Panc1 (cell line): ENCODE measurements around the gene DNASE1L3. TPM values are rescaled to one million over a fixed set of nuclear protein-coding genes. Genes with fewer than 3 reads are reported as not detected.

Experiments used
- ATAC-seq: fragments of 200-7000 bp; cut with Tn5 transposase; 2 replicates; pipeline ENCODE4 v1.9.1; 2020; ENCODE audit warnings: mild to moderate bottlenecking, moderate library complexity
- BruUV-seq: library from RNA; stranded (reverse); fragments of 400-500 nt; replicated peaks from 2 replicates; lab custom pipeline; 2021; lab: Mats Ljungman, UMichigan
- CTCF ChIA-PET: fragments of 300-600 bp; sonication (Branson Sonifier 250); formaldehyde crosslinking; loops from one replicate; lab custom pipeline; 2022; ENCODE audit warnings: antibody characterized with exemption; lab: Charles Lee
- POLR2A ChIA-PET: fragments of 300-600 bp; sonication (Branson Sonifier 250); formaldehyde crosslinking; loops from one replicate; lab custom pipeline; 2022; ENCODE audit warnings: antibody characterized with exemption; lab: Charles Lee
- DNase-seq: peaks from one replicate; pipeline ENCODE4 v3.0.0-alpha.2; 2010; ENCODE audit warnings: low read depth, low spot score
- H3K27ac ChIP-seq: 2 replicates; pipeline ENCODE4 v1.5.1; 2011; ENCODE audit warnings: mild to moderate bottlenecking, low read length, inconsistent platforms
- H3K27me3 ChIP-seq: fragments of 200-500 bp; sonication (Bioruptor generic); 2 replicates; pipeline ENCODE4 v1.6.0; 2014; ENCODE audit warnings: low read length, inconsistent platforms; ENCODE audit not compliant: control insufficient read depth, insufficient read depth
- H3K36me3 ChIP-seq: fragments of 200-500 bp; sonication (Bioruptor generic); 2 replicates; pipeline ENCODE4 v1.5.1; 2014; ENCODE audit warnings: inconsistent platforms, mild to moderate bottlenecking, low read length, moderate library complexity; ENCODE audit not compliant: control insufficient read depth, insufficient read depth
- H3K4me1 ChIP-seq: 2 replicates; pipeline ENCODE4 v1.5.1; 2011; ENCODE audit warnings: inconsistent platforms, mild to moderate bottlenecking, low read length, moderate library complexity; ENCODE audit not compliant: control insufficient read depth, insufficient read depth
- H3K4me3 ChIP-seq, 2 experiments: 2 replicates each; pipeline ENCODE4 v1.5.1; 2011 to 2012; ENCODE audit warnings: low read depth in 2 of 2, low read length in 2 of 2, mild to moderate bottlenecking in 2 of 2, inconsistent platforms in 1 of 2, moderate library complexity in 1 of 2
- H3K9me3 ChIP-seq: fragments of 200-500 bp; sonication (Bioruptor generic); 2 replicates; pipeline ENCODE4 v1.5.1; 2014; ENCODE audit warnings: low read depth, mild to moderate bottlenecking, inconsistent platforms, low read length, moderate library complexity; ENCODE audit not compliant: control insufficient read depth, insufficient read depth
- POLR2AphosphoS5 ChIP-seq: IDR thresholded peaks from 2 replicates; pipeline ENCODE4 v1.6.1; 2012; ENCODE audit warnings: mild to moderate bottlenecking, low read depth, low read length, moderate library complexity
- REST ChIP-seq, 2 experiments: IDR thresholded peaks; 2 replicates each; pipeline ENCODE4 v1.6.1; 2011 to 2012; ENCODE audit warnings: low read depth in 2 of 2, control low read depth in 1 of 2, low read length in 1 of 2, mild to moderate bottlenecking in 1 of 2, moderate library complexity in 1 of 2; ENCODE audit not compliant: insufficient read depth in 1 of 2
- SIN3A ChIP-seq: IDR thresholded peaks from 2 replicates; pipeline ENCODE4 v1.6.1; 2012; ENCODE audit warnings: low read depth, mild to moderate bottlenecking, low read length, moderate library complexity, borderline replicate concordance; ENCODE audit not compliant: insufficient read depth
- TCF7L2 ChIP-seq: IDR thresholded peaks from 2 replicates; pipeline ENCODE4 v1.6.1; 2011; ENCODE audit warnings: mild to moderate bottlenecking, low read depth, low read length, inconsistent platforms
- in situ Hi-C: cut with HindIII; loops from 2 replicates; pipeline ENCODE4 v1.10.0; 2016; ENCODE audit warnings: low sequenced_read_pairs, low pct_unique_long_range_greater_than_20kb
- intact Hi-C: fragments of 100-400 bp; cut with micrococcal nuclease; formaldehyde crosslinking; loops from one replicate; pipeline ENCODE4 v1.10.0; 2022; ENCODE audit not compliant: unreplicated experiment
- total RNA-seq: library from RNA; stranded (reverse); gene quantifications from one replicate; pipeline ENCODE4 v1.2.1, GENCODE V29; 2021; ENCODE audit not compliant: unreplicated experiment
- TF ChIP-seq, protein P1 (sequence below): fragments of 450-650 bp; IDR thresholded peaks from 2 replicates; pipeline ENCODE4 v1.5.1; 2017; ENCODE audit warnings: mild to moderate bottlenecking

The DNASE1L3 gene
- total RNA-seq, 1 experiment from 2014 or later: not detected

DNA sequence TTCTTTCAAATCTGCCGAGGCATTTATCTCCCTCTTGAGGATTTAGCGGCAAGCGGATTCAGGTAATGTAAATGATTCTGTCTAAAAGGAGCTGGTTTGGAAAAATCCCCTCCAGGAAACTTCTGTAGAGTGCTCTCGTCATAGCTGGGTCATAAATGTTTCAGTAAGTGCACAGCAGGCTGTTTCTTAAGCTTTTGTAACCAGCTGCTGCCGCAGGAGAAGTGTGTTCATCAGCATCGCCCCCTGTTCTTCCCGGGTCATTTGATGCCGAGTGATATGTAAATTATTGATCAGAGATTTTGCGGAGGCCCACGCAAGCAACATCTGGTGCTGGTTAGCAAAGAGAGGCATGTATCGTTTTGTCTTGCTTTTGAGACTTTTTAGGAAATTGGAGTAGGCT is 53.1 kb downstream of the DNASE1L3 start:
- Histone ChIP-seq H3K36me3 (peaks cover 22% of the 10 kb centered on the region), H3K4me1 (peaks cover 27% of the 10 kb centered on the region), H3K9me3 (no peaks in the 10 kb centered on the region), H3K27me3 (no peaks in the 10 kb centered on the region), H3K4me3 (no peak overlapping the region), H3K27ac (no peak overlapping the region)
- DNase-seq: no peak
- BruUV-seq: no TSS peak
- intact Hi-C loops: no loop called here
- POLR2A ChIA-PET: no interaction called here
- CTCF ChIA-PET: no interaction called here
- ATAC-seq: no peak
- TF ChIP-seq, protein P1, sequence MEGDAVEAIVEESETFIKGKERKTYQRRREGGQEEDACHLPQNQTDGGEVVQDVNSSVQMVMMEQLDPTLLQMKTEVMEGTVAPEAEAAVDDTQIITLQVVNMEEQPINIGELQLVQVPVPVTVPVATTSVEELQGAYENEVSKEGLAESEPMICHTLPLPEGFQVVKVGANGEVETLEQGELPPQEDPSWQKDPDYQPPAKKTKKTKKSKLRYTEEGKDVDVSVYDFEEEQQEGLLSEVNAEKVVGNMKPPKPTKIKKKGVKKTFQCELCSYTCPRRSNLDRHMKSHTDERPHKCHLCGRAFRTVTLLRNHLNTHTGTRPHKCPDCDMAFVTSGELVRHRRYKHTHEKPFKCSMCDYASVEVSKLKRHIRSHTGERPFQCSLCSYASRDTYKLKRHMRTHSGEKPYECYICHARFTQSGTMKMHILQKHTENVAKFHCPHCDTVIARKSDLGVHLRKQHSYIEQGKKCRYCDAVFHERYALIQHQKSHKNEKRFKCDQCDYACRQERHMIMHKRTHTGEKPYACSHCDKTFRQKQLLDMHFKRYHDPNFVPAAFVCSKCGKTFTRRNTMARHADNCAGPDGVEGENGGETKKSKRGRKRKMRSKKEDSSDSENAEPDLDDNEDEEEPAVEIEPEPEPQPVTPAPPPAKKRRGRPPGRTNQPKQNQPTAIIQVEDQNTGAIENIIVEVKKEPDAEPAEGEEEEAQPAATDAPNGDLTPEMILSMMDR: no peak
- TF ChIP-seq TCF7L2 (no peak), SIN3A (no peak)
- in situ Hi-C loops: no loop called here

GRCh38 chr3:58155838-58156237 is 54.9 kb downstream of the DNASE1L3 start:
- BruUV-seq: no TSS peak
- H3K27me3 ChIP-seq: no peaks in the 10 kb centered on the region
- in situ Hi-C loops (no loop called here), intact Hi-C loops (no loop called here)
- no peak for ATAC-seq
- H3K4me3 ChIP-seq: no peak overlapping the region
- no peak for DNase-seq
- no peak for TF ChIP-seq SIN3A
- TF ChIP-seq POLR2AphosphoS5: no peak
- TF ChIP-seq, protein P1: no peak
- TF ChIP-seq TCF7L2: no peak
- no peak for TF ChIP-seq REST (IDR thresholded peaks at IDR 0.05; ENCODE audit: insufficient read depth in 1 of 2, low read depth in 2 of 2, low read length in 1 of 2)
- H3K9me3 ChIP-seq: no peaks in the 10 kb centered on the region
- POLR2A ChIA-PET: no interaction called here
- H3K36me3 ChIP-seq: peaks cover 29% of the 10 kb centered on the region
- CTCF ChIA-PET: no interaction called here
- H3K4me1 ChIP-seq: peaks cover 9% of the 10 kb centered on the region
- no peak overlapping the region for H3K27ac ChIP-seq
